Lower leg skin (tissue), 3 donors: ENCODE measurements around the gene ZNF428.

ENCODE experiments used
- POLR2A ChIP-seq, 2 donors: fragments of 450-650 bp; IDR thresholded peaks; one replicate each; pipeline ENCODE4 v1.6.1; 2016 to 2017; ENCODE audit warnings: antibody characterized with exemption in 2 of 2, mild to moderate bottlenecking in 1 of 2, moderate library complexity in 1 of 2
- TF ChIP-seq, protein P1 (sequence below), 3 donors: fragments of 450-650 bp; IDR thresholded peaks; one replicate each; pipeline ENCODE4 v1.5.1; 2016; ENCODE audit warnings: antibody characterized with exemption in 3 of 3, mild to moderate bottlenecking in 3 of 3, moderate library complexity in 2 of 3

DNA sequence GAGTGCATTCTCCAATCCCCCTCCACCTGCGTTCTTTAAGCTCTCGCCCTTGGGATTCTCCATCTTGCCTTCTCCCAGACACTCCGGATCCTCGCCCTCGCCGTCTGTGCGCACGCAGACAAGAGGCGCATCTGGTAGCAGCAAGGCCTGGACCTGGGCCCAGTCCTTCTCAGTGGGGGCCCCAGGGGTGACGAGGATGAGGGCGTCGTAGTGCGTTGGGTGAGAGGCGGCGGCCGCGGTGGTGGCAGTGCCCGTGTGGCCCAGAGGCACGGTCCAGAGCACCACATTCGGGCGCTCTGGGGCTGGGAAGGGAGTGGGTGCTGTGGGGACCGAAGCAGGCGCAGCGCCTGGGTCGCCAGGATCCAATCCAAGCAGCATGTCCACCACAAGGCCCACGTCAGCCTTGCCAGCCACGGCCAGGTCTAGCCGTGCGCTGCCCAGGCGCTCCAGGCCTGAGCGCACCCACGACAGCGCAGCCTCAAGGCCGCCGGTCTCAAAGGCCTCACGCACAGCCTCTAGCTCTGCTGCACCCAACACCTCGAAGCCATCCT is 26.6 kb downstream of the ZNF428 start:
- TF ChIP-seq, protein P1, sequence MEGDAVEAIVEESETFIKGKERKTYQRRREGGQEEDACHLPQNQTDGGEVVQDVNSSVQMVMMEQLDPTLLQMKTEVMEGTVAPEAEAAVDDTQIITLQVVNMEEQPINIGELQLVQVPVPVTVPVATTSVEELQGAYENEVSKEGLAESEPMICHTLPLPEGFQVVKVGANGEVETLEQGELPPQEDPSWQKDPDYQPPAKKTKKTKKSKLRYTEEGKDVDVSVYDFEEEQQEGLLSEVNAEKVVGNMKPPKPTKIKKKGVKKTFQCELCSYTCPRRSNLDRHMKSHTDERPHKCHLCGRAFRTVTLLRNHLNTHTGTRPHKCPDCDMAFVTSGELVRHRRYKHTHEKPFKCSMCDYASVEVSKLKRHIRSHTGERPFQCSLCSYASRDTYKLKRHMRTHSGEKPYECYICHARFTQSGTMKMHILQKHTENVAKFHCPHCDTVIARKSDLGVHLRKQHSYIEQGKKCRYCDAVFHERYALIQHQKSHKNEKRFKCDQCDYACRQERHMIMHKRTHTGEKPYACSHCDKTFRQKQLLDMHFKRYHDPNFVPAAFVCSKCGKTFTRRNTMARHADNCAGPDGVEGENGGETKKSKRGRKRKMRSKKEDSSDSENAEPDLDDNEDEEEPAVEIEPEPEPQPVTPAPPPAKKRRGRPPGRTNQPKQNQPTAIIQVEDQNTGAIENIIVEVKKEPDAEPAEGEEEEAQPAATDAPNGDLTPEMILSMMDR (IDR thresholded peaks at IDR 0.05), result no peak
- TF ChIP-seq POLR2A (IDR thresholded peaks at IDR 0.05), result no peak
